ENCODE results near the gene DMRTB1.

Gene DMRTB1

DNA sequence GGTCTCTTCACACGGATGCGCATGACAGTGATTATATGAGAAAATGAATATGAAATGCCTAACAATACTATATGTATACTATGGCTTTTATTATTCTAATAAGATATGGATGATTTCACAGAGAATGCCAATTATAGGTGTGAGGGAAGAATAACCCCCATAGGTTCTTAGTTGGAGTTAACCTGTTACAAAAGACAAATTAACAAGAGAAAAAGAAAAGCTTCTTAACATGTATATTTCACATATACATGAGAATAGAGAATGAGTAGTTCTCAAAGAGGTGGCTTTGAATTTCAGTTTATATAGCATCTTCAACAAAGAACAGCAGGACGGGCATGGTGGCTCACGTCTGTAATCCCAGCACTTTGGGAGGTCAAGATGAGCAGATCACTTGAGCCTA is 24.0 kb upstream of the DMRTB1 start:
- no peak overlapping the region for H3K4me3 ChIP-seq (ENCODE audit: insufficient read length, low read depth)
- H3K9ac ChIP-seq (ENCODE audit: insufficient read length, low read depth), result no peak overlapping the region
- TF ChIP-seq ZNF274 (IDR thresholded peaks at IDR 0.05; ENCODE audit: low read depth, low read length) (no peak), YY1 (IDR thresholded peaks at IDR 0.05; ENCODE audit: insufficient read depth, insufficient read length) (no peak), SUZ12 (IDR thresholded peaks at IDR 0.05; ENCODE audit: extremely low read depth, insufficient read depth, insufficient read length) (no peak)
- peaks cover 3% of the 10 kb centered on the region for H3K4me1 ChIP-seq (ENCODE audit: insufficient read depth, insufficient read length)
- H3K27me3 ChIP-seq (ENCODE audit: insufficient read depth, insufficient read length), result no peaks in the 10 kb centered on the region
- peaks cover 77% of the 10 kb centered on the region for H3K9me3 ChIP-seq (ENCODE audit: insufficient read depth, low read length)
- no peaks in the 10 kb centered on the region for H3K36me3 ChIP-seq (ENCODE audit: insufficient read depth, insufficient read length, low read length)
- no peak for DNase-seq (ENCODE audit: low read depth, low spot score)

DNA sequence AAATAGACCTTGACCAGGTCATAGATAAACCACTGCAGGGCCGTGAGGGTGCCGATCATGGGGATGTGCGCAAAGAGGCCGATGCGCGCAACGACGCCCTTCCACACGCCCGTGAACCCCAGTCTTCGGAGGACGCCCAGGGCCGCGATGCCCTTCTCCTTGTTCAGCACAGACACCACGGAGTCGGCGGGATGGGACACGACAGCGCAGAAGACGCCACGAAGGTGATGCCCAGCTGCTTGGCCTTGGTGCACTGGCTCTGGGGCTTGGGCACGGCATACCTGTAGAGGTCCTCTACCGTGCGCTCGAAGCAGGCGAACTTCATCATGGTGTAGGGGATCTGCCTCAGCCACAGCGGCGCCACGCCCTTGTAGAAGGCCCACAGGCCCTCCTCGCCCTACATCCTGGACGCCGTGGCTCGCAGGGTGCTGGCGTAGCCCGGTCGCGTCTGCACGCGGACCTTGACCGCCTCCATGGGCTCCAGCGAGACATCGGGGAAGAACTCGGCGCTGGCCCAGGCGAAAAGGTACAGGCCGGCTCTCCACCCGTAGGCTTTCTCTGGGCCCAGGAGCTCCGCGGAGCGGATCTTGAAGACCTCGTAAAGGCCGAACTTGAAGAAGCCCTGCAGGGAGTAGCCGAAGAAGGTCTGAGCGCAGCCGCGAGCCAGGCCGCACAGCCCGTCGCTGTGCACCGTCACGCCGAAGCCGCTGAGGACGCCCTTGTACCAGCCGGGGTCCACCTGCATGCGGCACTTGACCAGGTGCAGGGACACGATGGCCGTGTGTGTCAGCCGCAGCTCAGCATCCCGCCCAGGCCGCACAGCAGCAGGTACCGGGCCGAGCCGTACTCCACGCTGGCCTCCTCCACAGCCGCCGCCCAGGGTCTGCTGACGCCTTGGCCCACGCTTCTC is 20.5 kb upstream of the DMRTB1 start:
- Histone ChIP-seq H3K4me3 (ENCODE audit: insufficient read length, low read depth) (no peak overlapping the region), H3K27me3 (ENCODE audit: insufficient read depth, insufficient read length) (no peaks in the 10 kb centered on the region), H3K36me3 (ENCODE audit: insufficient read depth, insufficient read length, low read length) (no peaks in the 10 kb centered on the region), H3K9ac (ENCODE audit: insufficient read length, low read depth) (no peak overlapping the region), H3K4me1 (ENCODE audit: insufficient read depth, insufficient read length) (no peaks in the 10 kb centered on the region), H3K9me3 (ENCODE audit: insufficient read depth, low read length) (peaks cover 64% of the 10 kb centered on the region)
- DNase-seq (ENCODE audit: low read depth, low spot score), result no peak
- TF ChIP-seq ZNF274 (IDR thresholded peaks at IDR 0.05; ENCODE audit: low read depth, low read length), result no peak
- no peak for TF ChIP-seq SUZ12 (IDR thresholded peaks at IDR 0.05; ENCODE audit: extremely low read depth, insufficient read depth, insufficient read length)
- TF ChIP-seq YY1 (IDR thresholded peaks at IDR 0.05; ENCODE audit: insufficient read depth, insufficient read length), result no peak

DNA sequence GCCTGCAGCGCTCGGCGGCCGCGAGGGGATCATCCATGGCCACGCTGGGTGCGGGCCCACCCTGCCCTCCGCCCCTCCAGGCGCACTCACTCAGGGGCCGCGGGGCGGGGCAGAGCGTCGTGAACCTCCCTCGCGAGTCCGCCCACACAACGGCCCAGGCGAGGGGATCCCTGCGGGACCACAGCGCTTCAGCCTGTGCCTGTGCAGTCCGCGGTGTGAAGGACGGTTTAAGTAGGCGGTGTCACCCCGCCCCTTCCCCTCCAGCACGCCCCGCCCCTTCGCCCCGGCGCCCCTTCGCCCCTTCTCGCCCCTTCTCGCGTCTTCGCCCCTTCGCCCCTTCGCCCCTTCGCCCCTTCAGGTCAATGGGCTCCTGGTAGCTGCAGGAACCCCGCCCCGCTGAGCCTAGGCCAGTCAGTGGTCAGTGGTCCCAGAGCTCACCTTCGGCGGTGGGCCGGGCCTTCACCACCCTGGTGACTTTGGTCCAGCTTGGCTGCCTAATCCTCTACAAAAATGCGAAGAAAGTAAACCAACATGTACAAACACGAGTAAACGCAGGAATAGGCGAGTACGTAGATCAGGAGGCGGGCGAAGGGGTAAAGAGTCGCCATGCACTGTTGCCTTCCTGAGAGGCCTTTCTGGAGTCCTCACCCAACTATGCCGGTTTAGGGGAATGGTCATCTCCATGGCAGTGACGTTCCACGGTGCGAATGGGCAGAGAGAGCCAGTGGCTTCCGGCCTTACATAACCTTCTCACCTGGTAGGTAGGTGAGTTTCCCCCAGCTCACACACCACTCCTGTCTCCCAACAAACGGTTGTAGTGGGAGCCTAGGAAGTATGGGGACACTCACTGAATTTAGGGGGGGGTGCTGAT is 19.6 kb upstream of the DMRTB1 start:
- no peak for TF ChIP-seq YY1 (IDR thresholded peaks at IDR 0.05; ENCODE audit: insufficient read depth, insufficient read length)
- TF ChIP-seq ZNF274 (IDR thresholded peaks at IDR 0.05; ENCODE audit: low read depth, low read length), result no peak
- no peak for TF ChIP-seq SUZ12 (IDR thresholded peaks at IDR 0.05; ENCODE audit: extremely low read depth, insufficient read depth, insufficient read length)
- Histone ChIP-seq H3K9me3 (ENCODE audit: insufficient read depth, low read length) (peaks cover 55% of the 10 kb centered on the region), H3K36me3 (ENCODE audit: insufficient read depth, insufficient read length, low read length) (no peaks in the 10 kb centered on the region), H3K4me3 (ENCODE audit: insufficient read length, low read depth) (no peak overlapping the region), H3K4me1 (ENCODE audit: insufficient read depth, insufficient read length) (no peaks in the 10 kb centered on the region), H3K9ac (ENCODE audit: insufficient read length, low read depth) (no peak overlapping the region), H3K27me3 (ENCODE audit: insufficient read depth, insufficient read length) (no peaks in the 10 kb centered on the region)
- no peak for DNase-seq (ENCODE audit: low read depth, low spot score)

DNA sequence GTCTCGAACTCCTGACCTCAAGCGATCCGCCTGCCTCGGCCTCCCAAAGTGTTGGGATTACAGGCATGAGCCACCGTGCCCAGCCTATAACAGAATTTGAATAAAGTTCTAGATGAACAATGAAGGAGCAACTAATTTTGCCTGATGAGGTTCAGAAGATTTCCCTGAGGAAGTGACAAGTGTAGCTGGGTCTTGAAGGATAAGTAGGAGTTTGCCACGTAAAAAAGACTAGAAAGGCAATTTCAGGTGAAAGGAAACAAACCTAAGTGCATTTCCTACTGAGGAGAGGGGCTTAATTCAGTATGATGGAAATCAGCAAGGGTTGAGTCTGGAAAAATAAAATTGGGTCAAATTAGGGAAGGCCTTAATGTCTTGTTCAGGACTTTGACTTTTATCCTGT is 18.6 kb upstream of the DMRTB1 start:
- peaks cover 55% of the 10 kb centered on the region for H3K9me3 ChIP-seq (ENCODE audit: insufficient read depth, low read length)
- no peak overlapping the region for H3K9ac ChIP-seq (ENCODE audit: insufficient read length, low read depth)
- DNase-seq (ENCODE audit: low read depth, low spot score), result no peak
- TF ChIP-seq SUZ12 (IDR thresholded peaks at IDR 0.05; ENCODE audit: extremely low read depth, insufficient read depth, insufficient read length) (no peak), YY1 (IDR thresholded peaks at IDR 0.05; ENCODE audit: insufficient read depth, insufficient read length) (no peak), ZNF274 (IDR thresholded peaks at IDR 0.05; ENCODE audit: low read depth, low read length) (no peak)
- H3K27me3 ChIP-seq (ENCODE audit: insufficient read depth, insufficient read length), result no peaks in the 10 kb centered on the region
- H3K4me3 ChIP-seq (ENCODE audit: insufficient read length, low read depth), result no peak overlapping the region
- no peaks in the 10 kb centered on the region for H3K36me3 ChIP-seq (ENCODE audit: insufficient read depth, insufficient read length, low read length)
- H3K4me1 ChIP-seq (ENCODE audit: insufficient read depth, insufficient read length), result no peaks in the 10 kb centered on the region

DNA sequence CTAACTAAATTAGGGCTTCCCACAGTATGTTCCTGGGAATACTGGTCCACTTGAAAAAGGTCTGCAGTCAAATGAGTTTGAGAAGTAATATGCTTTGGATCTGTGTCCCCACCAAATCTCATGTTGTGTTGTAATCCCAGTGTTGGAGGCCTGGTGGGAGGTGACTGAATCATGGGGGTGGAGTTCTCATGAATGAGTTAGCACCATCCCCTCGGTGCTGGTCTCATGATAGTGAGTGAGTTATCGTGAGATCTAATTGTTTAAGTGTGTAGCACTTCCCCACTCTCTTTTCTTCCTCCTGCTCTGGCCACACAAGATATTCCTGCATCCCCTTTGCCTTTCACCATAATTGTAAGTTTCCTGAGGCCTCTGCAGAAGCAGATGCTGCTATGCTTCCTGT is 16.9 kb upstream of the DMRTB1 start:
- H3K9ac ChIP-seq (ENCODE audit: insufficient read length, low read depth), result no peak overlapping the region
- H3K4me3 ChIP-seq (ENCODE audit: insufficient read length, low read depth), result no peak overlapping the region
- TF ChIP-seq ZNF274 (IDR thresholded peaks at IDR 0.05; ENCODE audit: low read depth, low read length), result no peak
- no peak for TF ChIP-seq SUZ12 (IDR thresholded peaks at IDR 0.05; ENCODE audit: extremely low read depth, insufficient read depth, insufficient read length)
- TF ChIP-seq YY1 (IDR thresholded peaks at IDR 0.05; ENCODE audit: insufficient read depth, insufficient read length), result no peak
- peaks cover 50% of the 10 kb centered on the region for H3K9me3 ChIP-seq (ENCODE audit: insufficient read depth, low read length)
- DNase-seq (ENCODE audit: low read depth, low spot score), result no peak
- H3K4me1 ChIP-seq (ENCODE audit: insufficient read depth, insufficient read length), result no peaks in the 10 kb centered on the region
- H3K27me3 ChIP-seq (ENCODE audit: insufficient read depth, insufficient read length), result no peaks in the 10 kb centered on the region
- H3K36me3 ChIP-seq (ENCODE audit: insufficient read depth, insufficient read length, low read length), result no peaks in the 10 kb centered on the region

DNA sequence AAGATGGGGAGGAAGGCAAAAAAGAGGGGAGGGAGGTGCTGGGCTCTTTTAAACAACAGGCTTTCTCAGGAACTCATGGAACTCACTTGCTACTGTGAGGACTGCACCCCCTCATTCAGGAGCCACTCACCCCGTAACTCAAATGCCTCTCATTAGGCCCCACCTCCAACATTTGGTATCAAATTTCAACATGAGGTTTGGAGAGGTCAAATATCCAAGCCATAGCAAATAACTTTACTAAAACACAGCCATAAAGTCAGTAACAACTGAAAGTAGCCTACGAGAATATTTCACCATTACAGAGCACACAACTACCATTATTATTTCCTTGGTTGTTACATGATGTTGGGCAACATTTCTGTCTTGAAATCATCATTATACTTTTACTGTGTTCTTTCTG is 13.1 kb upstream of the DMRTB1 start:
- no peaks in the 10 kb centered on the region for H3K36me3 ChIP-seq (ENCODE audit: insufficient read depth, insufficient read length, low read length)
- no peaks in the 10 kb centered on the region for H3K27me3 ChIP-seq (ENCODE audit: insufficient read depth, insufficient read length)
- no peak overlapping the region for H3K4me3 ChIP-seq (ENCODE audit: insufficient read length, low read depth)
- no peak overlapping the region for H3K9ac ChIP-seq (ENCODE audit: insufficient read length, low read depth)
- TF ChIP-seq SUZ12 (IDR thresholded peaks at IDR 0.05; ENCODE audit: extremely low read depth, insufficient read depth, insufficient read length) (no peak), ZNF274 (IDR thresholded peaks at IDR 0.05; ENCODE audit: low read depth, low read length) (no peak), YY1 (IDR thresholded peaks at IDR 0.05; ENCODE audit: insufficient read depth, insufficient read length) (no peak)
- H3K9me3 ChIP-seq (ENCODE audit: insufficient read depth, low read length), result peaks cover 22% of the 10 kb centered on the region
- H3K4me1 ChIP-seq (ENCODE audit: insufficient read depth, insufficient read length), result peaks cover 6% of the 10 kb centered on the region
- no peak for DNase-seq (ENCODE audit: low read depth, low spot score)

DNA sequence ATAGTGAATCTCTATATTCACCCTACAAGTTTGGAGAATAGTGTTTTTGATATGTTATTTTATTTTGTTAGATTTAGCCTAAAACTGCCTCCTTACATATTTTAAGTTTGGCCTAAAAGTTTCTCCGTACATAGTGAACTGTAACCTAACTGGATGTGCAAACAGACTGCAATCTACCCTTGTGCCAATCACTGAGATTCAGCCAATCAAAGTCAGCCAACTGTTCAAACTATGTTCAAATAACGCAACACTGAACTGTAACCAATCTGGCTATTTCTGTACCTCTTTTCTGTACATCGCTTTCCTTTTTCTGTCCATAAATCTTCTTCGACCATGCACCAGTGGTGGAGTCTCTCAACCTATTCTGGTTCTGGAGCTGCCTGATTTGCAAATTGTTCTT is 11.8 kb upstream of the DMRTB1 start:
- Histone ChIP-seq H3K9me3 (ENCODE audit: insufficient read depth, low read length) (peaks cover 22% of the 10 kb centered on the region), H3K27me3 (ENCODE audit: insufficient read depth, insufficient read length) (no peaks in the 10 kb centered on the region), H3K36me3 (ENCODE audit: insufficient read depth, insufficient read length, low read length) (no peaks in the 10 kb centered on the region), H3K9ac (ENCODE audit: insufficient read length, low read depth) (no peak overlapping the region), H3K4me1 (ENCODE audit: insufficient read depth, insufficient read length) (peaks cover 6% of the 10 kb centered on the region), H3K4me3 (ENCODE audit: insufficient read length, low read depth) (no peak overlapping the region)
- DNase-seq (ENCODE audit: low read depth, low spot score), result no peak
- TF ChIP-seq ZNF274 (IDR thresholded peaks at IDR 0.05; ENCODE audit: low read depth, low read length) (no peak), YY1 (IDR thresholded peaks at IDR 0.05; ENCODE audit: insufficient read depth, insufficient read length) (no peak), SUZ12 (IDR thresholded peaks at IDR 0.05; ENCODE audit: extremely low read depth, insufficient read depth, insufficient read length) (no peak)
